OCI-LY1 (cell line): ENCODE results near the gene BCL2L11.

Source experiments
- CTCF ChIP-seq: fragments of 200-600 bp; sonication (generic), shearing (Covaris generic); IDR thresholded peaks from 2 replicates; pipeline ENCODE4 v1.5.1; 2017; ENCODE audit warnings: mild to moderate bottlenecking, antibody characterized with exemption, low read length, moderate library complexity, mixed read lengths
- EZH2 ChIP-seq: fragments of 200-600 bp; sonication (generic), shearing (Covaris generic); IDR thresholded peaks from 2 replicates; pipeline ENCODE4 v1.8.0; 2017; ENCODE audit warnings: borderline replicate concordance, mixed run types, mild to moderate bottlenecking, antibody characterized with exemption, low read length, moderate library complexity, mixed read lengths

- TF ChIP-seq CTCF (no peak), EZH2 (no peak)
These were observed 53.1 kb downstream of the BCL2L11 start for GRCh38 chr2:111173856-111174255.
